ENCODE measurements around the gene LRRC49. TPM values are rescaled to one million over a fixed set of nuclear protein-coding genes. Genes with fewer than 3 reads are reported as not detected.

LRRC49 gene
- total and polyA plus RNA-seq, 2 of the 4 experiments (the other 2 are of a cell fraction): 8.6 to 16.8 TPM

DNA sequence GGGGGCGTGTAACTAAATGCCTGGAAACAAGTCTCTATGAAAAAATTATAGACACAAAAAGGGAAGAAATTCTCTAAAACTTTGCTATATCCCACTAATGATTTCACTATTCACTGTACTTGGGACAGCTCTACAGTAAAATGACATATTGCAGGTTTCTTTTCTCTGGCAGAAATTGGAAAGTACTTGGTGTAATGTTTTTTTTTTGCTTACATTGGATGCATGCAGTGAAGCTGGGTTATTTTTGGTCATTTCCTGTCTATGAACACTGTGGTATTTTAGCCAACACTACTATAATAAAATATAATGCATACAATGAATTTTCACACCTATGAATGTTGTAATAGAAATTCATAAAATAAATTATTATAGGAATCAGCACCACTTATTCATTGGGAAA, 109.7 kb downstream of the LRRC49 start:
- Histone ChIP-seq H4K8ac (ENCODE audit: low read depth in 2 of 2, low read length in 2 of 2) (no peak overlapping the region), H2BK120ac (ENCODE audit: low read depth, low read length) (no peak overlapping the region), H3K9me3 (ENCODE audit: control insufficient read depth, insufficient read depth, low read length) (no peaks in the 10 kb centered on the region), H3K14ac (replicated peaks; ENCODE audit: low read depth, low read length) (no peak overlapping the region), H3K4me3 (ENCODE audit: insufficient read depth, low read depth, low read length) (no peak overlapping the region), H3K4ac (ENCODE audit: low read depth, low read length) (no peak overlapping the region), H3K18ac (ENCODE audit: low read depth, low read length) (no peak overlapping the region), H3K4me1 (ENCODE audit: control insufficient read depth, insufficient read depth, low read length) (peaks cover 2% of the 10 kb centered on the region), H3K27me3 (ENCODE audit: control insufficient read depth, insufficient read depth, low read length) (no peaks in the 10 kb centered on the region), H2BK15ac (ENCODE audit: low read depth, low read length) (no peak overlapping the region), H4K5ac (ENCODE audit: low read depth, low read length) (no peak overlapping the region), H2AK5ac (ENCODE audit: low read depth, low read length) (no peak overlapping the region), H2AK9ac (replicated peaks; ENCODE audit: low read depth, low read length, poor library complexity) (no peak overlapping the region), H3K9me1 (ENCODE audit: insufficient read depth, low read length) (no peaks in the 10 kb centered on the region; the same call in 1 of the 2 replicates), H4K91ac (ENCODE audit: insufficient read depth, low read depth, low read length) (no peak overlapping the region), H4K20me1 (ENCODE audit: insufficient read depth, low read length) (no peaks in the 10 kb centered on the region), H2AFZ (replicated peaks; ENCODE audit: low read length, poor library complexity) (no peak overlapping the region), H3K79me1 (ENCODE audit: low read depth in 1 of 2, low read length in 2 of 2) (no peaks in the 10 kb centered on the region), H2BK5ac (ENCODE audit: low read depth, low read length, poor library complexity, severe bottlenecking) (no peak overlapping the region), H3K9ac (ENCODE audit: low read depth, low read length) (no peak overlapping the region), H3K23ac (ENCODE audit: low read depth, low read length) (no peak overlapping the region), H2BK20ac (ENCODE audit: low read depth, low read length) (no peak overlapping the region), H3K27ac (ENCODE audit: insufficient read depth, low read length) (no peak overlapping the region), H3K4me2 (ENCODE audit: low read depth, low read length) (no peak overlapping the region), H3K56ac (ENCODE audit: extremely low read depth, insufficient read depth, low read length) (no peak overlapping the region), H3K36me3 (ENCODE audit: control insufficient read depth, insufficient read depth, low read length) (no peaks in the 10 kb centered on the region)
- POLR2A ChIA-PET (ENCODE audit: unreplicated experiment): no interaction called here
- no TSS peak for BruUV-seq (replicated peaks)
- TF ChIP-seq NFE2L2 (IDR thresholded peaks at IDR 0.05; ENCODE audit: low read depth, low read length) (no peak), MAFK (IDR thresholded peaks at IDR 0.05; ENCODE audit: low read depth, low read length) (no peak), RCOR1 (IDR thresholded peaks at IDR 0.05; ENCODE audit: insufficient replicate concordance, low read length) (no peak), MAZ (IDR thresholded peaks at IDR 0.05; ENCODE audit: borderline replicate concordance, low read depth, low read length) (no peak), RFX5 (IDR thresholded peaks at IDR 0.05; ENCODE audit: low read depth, low read length) (no peak), CHD1 (IDR thresholded peaks at IDR 0.05; ENCODE audit: low read depth, low read length) (no peak), FOS (IDR thresholded peaks at IDR 0.05; ENCODE audit: low read depth, low read length) (no peak), MXI1 (IDR thresholded peaks at IDR 0.05; ENCODE audit: borderline replicate concordance, low read depth, low read length) (no peak), RAD21 (IDR thresholded peaks at IDR 0.05; ENCODE audit: low read length) (no peak), BHLHE40 (IDR thresholded peaks at IDR 0.05; ENCODE audit: low read depth, low read length) (no peak), CEBPB (IDR thresholded peaks at IDR 0.05; ENCODE audit: low read depth, low read length) (no peak), SMC3 (IDR thresholded peaks at IDR 0.05; ENCODE audit: low read depth, low read length) (no peak), POLR2A (IDR thresholded peaks at IDR 0.05; ENCODE audit: low read depth, low read length) (no peak)
- TF ChIP-seq, protein P1, sequence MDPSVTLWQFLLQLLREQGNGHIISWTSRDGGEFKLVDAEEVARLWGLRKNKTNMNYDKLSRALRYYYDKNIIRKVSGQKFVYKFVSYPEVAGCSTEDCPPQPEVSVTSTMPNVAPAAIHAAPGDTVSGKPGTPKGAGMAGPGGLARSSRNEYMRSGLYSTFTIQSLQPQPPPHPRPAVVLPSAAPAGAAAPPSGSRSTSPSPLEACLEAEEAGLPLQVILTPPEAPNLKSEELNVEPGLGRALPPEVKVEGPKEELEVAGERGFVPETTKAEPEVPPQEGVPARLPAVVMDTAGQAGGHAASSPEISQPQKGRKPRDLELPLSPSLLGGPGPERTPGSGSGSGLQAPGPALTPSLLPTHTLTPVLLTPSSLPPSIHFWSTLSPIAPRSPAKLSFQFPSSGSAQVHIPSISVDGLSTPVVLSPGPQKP (IDR thresholded peaks at IDR 0.05; ENCODE audit: borderline replicate concordance, low read depth, low read length): no peak
- TF ChIP-seq, protein P2, sequence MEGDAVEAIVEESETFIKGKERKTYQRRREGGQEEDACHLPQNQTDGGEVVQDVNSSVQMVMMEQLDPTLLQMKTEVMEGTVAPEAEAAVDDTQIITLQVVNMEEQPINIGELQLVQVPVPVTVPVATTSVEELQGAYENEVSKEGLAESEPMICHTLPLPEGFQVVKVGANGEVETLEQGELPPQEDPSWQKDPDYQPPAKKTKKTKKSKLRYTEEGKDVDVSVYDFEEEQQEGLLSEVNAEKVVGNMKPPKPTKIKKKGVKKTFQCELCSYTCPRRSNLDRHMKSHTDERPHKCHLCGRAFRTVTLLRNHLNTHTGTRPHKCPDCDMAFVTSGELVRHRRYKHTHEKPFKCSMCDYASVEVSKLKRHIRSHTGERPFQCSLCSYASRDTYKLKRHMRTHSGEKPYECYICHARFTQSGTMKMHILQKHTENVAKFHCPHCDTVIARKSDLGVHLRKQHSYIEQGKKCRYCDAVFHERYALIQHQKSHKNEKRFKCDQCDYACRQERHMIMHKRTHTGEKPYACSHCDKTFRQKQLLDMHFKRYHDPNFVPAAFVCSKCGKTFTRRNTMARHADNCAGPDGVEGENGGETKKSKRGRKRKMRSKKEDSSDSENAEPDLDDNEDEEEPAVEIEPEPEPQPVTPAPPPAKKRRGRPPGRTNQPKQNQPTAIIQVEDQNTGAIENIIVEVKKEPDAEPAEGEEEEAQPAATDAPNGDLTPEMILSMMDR (conservative IDR thresholded peaks at IDR 0.05; ENCODE audit: low read depth, low read length): no peak
- TF ChIP-seq, protein P3, sequence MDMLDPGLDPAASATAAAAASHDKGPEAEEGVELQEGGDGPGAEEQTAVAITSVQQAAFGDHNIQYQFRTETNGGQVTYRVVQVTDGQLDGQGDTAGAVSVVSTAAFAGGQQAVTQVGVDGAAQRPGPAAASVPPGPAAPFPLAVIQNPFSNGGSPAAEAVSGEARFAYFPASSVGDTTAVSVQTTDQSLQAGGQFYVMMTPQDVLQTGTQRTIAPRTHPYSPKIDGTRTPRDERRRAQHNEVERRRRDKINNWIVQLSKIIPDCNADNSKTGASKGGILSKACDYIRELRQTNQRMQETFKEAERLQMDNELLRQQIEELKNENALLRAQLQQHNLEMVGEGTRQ (IDR thresholded peaks at IDR 0.05; ENCODE audit: low read depth, low read length): no peak
- CTCF ChIA-PET: interaction anchor here (0.6 to 0.7 kb wide), 3 partner anchors 115 to 576 kb away, joined by 3 to 5 read pairs (median 4); no protein-coding TSS in a partner anchor
- in situ Hi-C loops (cut with MboI; ENCODE audit: low sequenced_read_pairs): no loop called here
- peak; percentile 58 for DNase-seq
- ATAC-seq (ENCODE audit: low read depth): no peak
- dilution Hi-C loops (cut with HindIII; ENCODE audit: low sequenced_read_pairs, unreplicated experiment): no loop called here
- WGBS, 2 experiments (ENCODE audit: extremely low coverage in 2 of 2, insufficient read length in 1 of 2): no CpG with 5 or more reads among the region's 1 CpG
- intact Hi-C loops (cut with micrococcal nuclease): no loop called here

All from IMR-90 (cell line).